ENCODE measurements around the gene ZNF639.

DNA sequence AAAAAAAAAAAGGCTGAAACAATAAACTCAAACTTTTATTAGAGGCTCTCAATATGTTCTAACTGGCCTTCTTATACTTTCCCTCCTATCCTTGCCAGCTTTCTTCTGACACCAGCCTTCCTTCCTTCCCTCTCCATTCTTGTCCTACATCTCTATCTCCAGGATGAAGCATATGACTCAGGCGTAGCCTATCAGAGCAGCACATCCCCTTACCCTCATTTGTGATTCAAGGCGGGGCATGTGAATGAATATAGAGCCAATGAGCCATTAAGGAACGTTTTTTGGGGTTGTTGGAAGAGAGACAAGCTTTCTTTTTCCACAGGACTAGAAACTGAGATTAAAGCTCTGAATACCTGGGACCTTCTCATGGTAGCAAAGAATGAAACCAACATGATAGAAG lies 46.8 kb upstream of the ZNF639 start:
- TF ChIP-seq CTCF (IDR thresholded peaks at IDR 0.05) (no peak), POLR2A (IDR thresholded peaks at IDR 0.05) (no peak)

Measured in Peyer's patch (tissue), 4 donors.